ENCODE measurements around the gene ASXL2.

The ASXL2 gene

DNA sequence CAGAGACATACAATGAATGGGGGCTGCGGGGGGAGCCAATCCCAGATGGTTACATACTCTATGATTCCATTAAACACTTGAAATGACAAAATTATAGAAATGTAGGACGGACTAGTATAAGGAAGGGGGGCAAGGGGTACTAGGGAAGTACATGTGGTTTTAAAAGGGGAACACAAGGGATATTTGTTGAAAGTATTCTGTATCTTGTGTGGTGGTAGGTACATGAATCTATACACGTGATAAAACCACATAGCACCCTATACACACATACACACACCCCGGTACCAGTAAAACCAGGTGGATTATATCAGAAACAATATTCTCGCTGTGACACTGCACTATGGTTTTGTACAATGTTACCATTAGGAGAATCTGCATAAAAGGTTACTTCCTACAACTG lies 45.4 kb downstream of the ASXL2 start:
- no peak for DNase-seq (ENCODE audit: low spot score)

DNA sequence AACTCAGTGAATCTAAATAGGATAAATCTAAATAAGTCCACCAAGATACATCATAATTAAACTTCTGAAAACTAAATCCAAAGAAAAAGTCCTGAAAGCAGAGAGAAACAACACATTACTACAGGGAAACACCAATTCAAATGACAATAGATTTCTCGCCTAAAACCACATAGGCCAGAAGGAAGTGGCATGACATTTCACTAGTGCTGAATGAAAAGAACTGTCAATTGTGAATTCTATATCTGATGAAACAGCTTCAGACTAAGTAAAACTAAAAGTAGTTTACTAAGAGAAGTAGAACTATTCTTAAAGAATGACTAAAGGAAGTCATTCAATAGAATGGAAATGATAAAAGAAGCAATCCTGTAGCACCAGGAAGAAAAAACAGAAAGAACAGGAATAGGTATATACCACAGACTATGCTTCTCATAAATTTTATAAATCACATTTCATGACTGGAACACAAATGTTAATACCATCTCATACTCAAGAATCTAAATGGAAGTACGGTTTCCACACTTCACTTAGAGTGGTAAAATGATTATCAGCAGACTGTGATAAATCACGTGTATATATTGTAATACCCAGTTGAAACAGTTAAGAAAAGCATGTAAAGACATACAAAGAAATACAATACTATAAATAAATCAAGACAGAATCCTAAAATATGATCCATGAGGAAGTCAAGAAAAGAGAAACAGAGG lies 46.4 kb downstream of the ASXL2 start:
- no peak for DNase-seq (ENCODE audit: low spot score)

GRCh38 chr2:25829828-25830227 lies 48.5 kb downstream of the ASXL2 start:
- no peak for DNase-seq (ENCODE audit: low spot score)

DNA sequence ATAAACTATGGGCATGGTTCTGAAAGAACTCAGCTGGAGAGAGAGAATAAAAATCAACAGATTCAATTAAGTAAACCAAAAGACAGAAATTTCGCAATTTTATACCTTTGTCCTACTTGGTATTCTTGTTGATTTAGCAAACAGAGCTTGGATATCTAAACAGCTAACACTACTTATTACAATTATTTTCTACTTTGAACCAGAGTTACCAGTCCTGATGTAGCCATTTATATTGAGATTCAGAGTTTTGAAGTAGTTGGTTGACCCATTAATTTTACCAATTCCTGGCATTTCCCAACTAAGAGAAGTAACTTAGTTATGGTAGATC lies 48.9 kb downstream of the ASXL2 start:
- DNase-seq (ENCODE audit: low spot score), result no peak

- peak; percentile 28 for DNase-seq (ENCODE audit: low spot score)
These were observed 49.5 kb downstream of the ASXL2 start for GRCh38 chr2:25828532-25829376.

DNA sequence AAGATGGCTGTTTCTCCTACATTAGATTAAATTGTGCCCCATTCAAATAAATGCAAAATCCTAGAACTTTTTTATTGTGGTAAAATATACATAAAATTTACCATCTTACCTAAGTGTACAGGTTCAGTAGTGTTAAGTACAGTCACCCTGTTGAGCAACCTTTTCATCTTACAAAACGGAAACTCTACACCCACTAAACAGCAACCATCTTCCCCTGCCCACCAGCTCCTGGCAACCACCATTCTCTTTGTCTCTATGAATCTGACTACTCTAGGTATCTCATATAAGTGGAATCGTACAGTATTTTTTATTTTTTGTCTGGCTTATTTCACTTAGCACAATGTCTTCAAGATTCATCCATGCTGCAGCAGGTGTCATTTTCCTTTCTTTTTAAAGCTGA lies 53.0 kb downstream of the ASXL2 start:
- DNase-seq (ENCODE audit: low spot score), result no peak

- DNase-seq (ENCODE audit: low spot score), result no peak
These were observed 53.6 kb downstream of the ASXL2 start for GRCh38 chr2:25824718-25825117.

DNA sequence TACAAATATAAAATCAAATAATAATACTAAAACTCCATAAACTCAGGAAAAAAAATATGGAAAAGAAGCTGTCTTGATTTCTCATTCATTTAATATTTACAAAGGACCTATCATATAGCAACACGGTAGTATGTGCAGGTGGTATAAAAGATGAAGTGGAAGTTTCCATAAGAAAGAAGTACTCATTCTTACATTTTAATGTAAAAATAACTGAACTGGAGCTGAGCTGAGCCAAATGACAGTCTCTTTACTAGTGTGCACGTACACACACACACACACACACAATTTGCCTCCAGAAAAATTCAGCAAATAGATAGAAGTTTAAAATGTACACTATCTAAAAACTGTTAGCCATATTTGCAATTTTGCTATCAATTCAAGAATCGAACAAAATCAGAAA lies 54.1 kb downstream of the ASXL2 start:
- DNase-seq (ENCODE audit: low spot score), result no peak

GRCh38 chr2:25822190-25823117 lies 55.8 kb downstream of the ASXL2 start:
- peak; percentile 33 for DNase-seq (ENCODE audit: low spot score)

GRCh38 chr2:25821225-25822056 lies 56.8 kb downstream of the ASXL2 start:
- no peak for DNase-seq (ENCODE audit: low spot score)

GRCh38 chr2:25819597-25820039 lies 58.7 kb downstream of the ASXL2 start:
- no peak for DNase-seq (ENCODE audit: low spot score)

DNA sequence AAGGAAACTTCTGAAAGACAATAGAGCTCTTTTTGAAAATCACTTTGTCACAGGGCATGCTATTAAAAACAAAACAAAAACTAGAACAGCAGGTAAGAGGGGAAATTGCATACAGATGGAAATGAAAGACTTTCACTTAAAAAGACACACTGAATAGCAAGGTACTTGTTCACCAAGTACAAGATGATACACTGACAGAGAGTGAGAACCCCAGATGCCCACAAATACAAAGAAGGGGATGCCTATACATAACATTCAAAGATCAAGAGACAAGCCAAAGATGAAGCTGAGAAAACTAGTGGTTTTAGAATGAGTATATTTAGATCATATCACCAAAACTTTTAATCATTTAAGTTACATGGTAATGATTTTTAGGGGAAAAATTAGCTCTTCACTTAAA lies 60.7 kb downstream of the ASXL2 start:
- DNase-seq (ENCODE audit: low spot score), result no peak

- DNase-seq (ENCODE audit: low spot score), result no peak
These were observed 61.3 kb downstream of the ASXL2 start for GRCh38 chr2:25817006-25817405.

DNA sequence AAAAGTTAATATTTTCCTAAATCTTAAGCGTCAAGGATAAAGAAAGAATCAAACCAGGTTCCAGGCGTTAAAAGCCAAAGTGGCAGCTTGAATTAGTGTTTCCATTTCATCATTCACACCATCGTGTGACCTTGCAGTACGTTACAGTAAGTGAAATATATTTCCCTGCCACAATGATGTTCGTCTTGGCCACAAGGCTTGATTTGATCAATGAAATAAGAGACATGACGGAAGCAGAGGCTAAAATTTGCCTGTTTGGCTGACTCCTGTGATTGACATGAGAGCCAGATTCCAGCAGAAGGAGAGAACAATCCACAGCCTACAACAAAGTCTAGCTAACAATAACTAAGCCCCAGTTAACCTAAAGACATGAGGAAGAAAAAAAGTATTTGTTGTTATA lies 62.0 kb downstream of the ASXL2 start:
- no peak for DNase-seq (ENCODE audit: low spot score)

- DNase-seq (ENCODE audit: low spot score), result no peak
These were observed 63.6 kb downstream of the ASXL2 start for GRCh38 chr2:25814681-25815080.

DNA sequence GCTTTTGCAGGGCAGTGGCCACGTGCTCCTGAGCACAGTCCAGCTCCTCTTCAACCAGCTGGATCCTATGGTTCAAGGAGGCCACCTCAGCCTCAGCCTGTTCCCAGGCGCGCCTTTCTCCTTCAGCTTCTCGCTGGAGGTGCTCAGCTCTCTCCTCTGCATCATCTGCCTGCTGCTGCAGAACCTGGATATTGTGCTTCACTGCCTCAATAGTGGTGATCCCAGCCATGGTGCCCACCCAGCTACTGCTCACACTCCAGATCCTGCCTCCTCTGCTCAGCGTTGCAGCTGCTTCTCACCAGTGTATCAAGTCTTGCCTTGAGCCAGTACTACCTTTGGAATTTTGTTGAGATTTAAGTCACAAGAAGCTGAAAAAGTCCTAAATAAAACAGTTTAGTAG lies 67.9 kb downstream of the ASXL2 start:
- DNase-seq (ENCODE audit: low spot score), result no peak

DNA sequence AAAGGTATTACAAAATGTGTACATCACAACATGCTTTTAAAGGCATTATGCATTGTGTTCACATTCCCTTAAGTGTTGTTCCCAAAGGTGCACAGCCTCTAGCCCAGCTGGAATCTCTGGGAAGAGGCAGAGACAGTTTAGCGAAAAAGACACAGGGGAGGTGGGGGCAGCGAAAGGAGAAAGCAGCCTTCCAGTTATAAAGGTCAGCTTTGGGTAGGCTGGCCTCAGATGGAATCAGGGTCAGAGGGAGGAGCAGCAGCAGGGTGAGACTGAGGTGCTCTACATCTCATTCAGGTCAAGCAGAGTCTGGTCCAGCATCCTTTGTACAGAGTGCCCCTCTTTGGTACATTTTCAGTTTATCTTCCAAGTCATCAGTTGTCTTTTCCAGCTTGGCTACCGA lies 68.6 kb downstream of the ASXL2 start:
- no peak for DNase-seq (ENCODE audit: low spot score)

- peak; percentile 22 for DNase-seq (ENCODE audit: low spot score)
These were observed 70.3 kb downstream of the ASXL2 start for GRCh38 chr2:25808006-25808383.

DNA sequence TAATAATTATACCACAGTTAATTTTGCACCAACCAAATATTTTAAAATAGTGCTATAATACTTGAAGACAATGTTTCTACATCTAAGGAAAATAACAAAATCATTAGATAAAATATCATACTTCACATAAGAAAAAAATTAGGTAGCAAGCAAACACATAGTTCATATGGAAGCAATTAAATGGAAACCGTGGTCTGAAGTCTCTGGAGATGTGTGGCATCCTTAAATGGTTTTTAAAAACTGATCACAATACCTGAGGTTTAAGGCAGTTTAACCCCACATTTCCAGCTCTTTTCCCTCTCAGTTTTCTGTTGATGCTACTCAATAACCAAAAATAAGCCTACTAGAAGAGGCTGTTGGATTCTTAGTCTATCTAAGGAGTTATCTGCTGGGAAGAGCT lies 71.3 kb downstream of the ASXL2 start:
- DNase-seq (ENCODE audit: low spot score), result no peak

DNA sequence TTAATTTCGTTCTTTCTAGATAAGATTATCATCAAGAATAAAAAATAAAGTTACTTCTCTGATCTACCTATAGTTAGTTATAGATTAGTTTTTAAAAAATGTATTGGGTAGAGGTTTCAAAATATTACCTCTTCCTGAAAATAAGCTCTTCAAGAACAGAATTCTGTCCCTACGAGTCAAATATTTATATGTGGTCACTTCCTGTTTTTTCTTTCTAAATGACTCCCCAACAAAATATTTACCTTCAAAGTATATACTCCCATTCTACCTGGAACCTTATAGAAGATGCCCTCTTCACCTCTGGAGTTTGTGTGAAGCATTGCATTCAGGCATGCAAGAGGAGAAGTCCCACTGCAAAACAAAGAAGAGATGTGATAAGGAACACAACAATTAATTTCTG lies 72.3 kb downstream of the ASXL2 start:
- DNase-seq (ENCODE audit: low spot score), result no peak

GRCh38 chr2:25804338-25804737 lies 73.9 kb downstream of the ASXL2 start:
- no peak for DNase-seq (ENCODE audit: low spot score)

GRCh38 chr2:25799301-25799700 lies 79.0 kb downstream of the ASXL2 start:
- DNase-seq (ENCODE audit: low spot score), result no peak
